ENCODE results near the gene CELF2.

CELF2 gene

DNA sequence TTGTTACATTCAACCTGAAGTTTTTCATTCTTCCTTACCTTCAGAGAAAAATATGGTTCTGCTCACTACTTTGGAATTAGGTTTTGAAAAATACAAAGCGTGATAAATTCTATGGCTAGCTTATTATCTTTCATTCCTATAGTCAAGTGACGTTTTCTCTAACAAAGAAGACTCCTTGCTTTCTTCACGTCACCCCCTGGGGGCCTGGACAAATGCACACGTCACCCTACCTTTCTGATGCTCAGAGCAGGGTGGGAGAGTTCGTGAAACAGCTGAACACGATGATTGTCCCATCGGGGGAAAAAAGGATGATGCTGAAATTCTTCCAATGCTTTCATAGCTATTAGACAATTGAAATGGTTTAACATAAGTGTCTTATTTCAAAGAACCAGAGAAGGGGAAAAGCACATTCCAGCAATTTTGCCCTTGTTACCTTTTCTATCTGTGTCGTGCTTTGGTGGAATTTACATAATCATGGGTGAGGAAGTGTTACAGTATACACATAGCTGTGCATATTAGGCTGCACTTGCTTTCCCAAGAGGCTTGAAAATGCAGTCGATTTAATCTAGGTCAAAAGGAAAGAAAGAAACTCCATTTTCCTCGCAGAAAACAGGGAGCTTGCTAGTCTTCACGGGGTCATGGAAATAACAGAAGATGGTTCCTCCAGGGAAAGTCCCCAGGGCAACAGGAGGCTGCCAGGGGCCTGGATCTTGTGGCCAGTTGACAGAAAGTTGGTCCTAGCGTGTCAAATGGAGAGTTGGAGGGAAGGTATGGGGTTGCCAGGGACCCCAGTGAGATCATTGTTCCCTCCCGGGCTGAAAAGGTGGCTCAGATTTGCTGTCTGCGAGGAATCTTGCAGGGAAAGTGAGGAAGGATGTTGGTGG lies 189.2 kb downstream of the CELF2 start:
- DNase-seq, result no peak

GRCh38 chr10:11207560-11207844 lies 189.8 kb downstream of the CELF2 start:
- DNase-seq, result no peak

GRCh38 chr10:11208243-11208642 lies 190.6 kb downstream of the CELF2 start:
- DNase-seq, result no peak

DNA sequence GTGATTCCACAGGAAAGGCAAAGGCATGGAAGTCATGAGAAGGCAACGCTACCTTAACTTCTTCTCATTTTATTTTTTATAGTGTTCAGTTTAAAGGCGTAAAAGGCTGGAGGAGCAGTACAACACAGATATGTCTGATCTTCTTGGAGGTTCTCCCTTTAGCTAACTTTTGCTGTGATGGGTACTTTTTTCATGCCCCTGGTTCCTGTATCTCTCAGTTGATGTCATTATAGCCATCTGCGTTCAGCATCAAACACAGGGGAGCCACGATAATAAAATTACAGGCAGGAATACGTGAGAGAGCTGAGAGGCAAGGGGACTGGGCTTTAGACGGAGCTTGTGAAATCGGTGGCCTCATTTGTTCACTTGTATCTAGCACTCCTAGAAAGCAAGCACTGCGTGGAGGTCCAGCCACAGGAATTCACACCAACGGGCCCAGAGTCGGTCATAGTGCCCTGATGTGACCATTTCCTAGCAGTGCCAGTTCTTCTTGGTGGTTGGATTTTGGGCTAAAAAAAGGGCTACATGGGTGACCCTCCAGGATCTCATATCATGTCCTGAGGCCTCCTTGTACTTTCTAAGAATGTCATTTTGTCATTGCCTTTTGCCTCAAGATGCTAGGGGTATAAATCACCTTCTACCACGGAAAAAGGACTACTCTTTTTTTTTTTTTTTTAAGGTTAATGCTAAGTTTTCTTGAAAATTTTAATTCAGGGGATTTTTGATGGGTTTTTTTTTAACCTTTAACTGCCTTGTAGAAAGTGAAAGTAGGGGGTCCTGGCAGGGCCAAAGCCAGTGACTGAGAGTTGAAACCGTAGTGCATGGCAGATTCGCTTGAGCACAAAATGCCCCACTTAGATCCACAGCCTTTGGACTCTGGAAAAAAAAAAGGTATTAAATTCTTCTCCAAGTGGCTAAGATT lies 191.5 kb downstream of the CELF2 start:
- DNase-seq, result no peak

DNA sequence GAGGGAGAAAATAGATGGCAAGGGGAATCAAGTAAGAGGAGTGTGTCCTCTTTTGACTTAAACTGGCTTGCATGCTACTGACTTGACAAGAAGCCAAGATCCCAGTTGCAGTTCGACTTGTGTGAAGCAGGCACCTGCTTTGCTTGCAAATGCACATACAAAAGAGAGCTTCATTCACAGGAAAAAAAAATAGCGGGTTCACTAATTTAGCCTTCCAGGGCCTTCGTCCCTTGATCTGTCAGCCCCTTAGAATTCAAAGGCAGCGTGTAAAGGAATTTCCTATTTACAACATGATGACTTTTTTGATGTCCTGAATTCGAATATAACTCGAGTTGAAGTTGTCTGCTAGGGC lies 192.1 kb downstream of the CELF2 start:
- no peak for DNase-seq

DNA sequence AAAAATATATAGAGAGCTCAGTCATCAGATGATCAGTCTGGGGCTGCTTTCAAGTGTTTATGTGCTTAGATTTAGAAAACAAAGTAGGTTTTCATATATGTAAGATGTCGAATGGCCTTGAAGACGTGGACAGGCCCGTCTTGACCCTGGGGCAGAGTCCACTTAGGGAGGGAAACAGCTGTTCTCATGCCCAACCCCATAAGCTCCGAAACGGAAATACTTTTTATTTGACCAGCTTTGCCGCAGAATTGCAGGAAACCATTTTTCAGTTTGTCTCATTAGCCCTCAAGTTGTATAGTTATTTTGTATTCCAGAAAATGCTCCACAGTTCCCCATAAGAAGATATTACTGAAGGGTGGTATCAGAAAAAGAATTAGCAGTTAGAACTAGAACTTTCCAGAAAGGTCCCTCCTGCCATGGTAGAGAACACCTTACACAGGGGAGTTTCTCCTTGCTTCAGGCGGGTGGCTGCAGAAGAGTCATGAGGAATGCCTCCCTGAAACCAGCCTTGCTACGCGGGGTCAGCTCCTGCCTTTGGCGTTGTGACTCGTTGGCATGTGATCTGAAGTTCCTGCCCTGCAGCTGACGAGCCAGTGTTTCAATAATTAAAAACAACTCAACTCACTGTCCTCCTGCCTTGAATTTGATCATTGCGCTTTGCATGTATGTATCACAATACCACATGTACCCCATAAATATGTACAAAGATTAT lies 192.7 kb downstream of the CELF2 start:
- DNase-seq, result no peak

DNA sequence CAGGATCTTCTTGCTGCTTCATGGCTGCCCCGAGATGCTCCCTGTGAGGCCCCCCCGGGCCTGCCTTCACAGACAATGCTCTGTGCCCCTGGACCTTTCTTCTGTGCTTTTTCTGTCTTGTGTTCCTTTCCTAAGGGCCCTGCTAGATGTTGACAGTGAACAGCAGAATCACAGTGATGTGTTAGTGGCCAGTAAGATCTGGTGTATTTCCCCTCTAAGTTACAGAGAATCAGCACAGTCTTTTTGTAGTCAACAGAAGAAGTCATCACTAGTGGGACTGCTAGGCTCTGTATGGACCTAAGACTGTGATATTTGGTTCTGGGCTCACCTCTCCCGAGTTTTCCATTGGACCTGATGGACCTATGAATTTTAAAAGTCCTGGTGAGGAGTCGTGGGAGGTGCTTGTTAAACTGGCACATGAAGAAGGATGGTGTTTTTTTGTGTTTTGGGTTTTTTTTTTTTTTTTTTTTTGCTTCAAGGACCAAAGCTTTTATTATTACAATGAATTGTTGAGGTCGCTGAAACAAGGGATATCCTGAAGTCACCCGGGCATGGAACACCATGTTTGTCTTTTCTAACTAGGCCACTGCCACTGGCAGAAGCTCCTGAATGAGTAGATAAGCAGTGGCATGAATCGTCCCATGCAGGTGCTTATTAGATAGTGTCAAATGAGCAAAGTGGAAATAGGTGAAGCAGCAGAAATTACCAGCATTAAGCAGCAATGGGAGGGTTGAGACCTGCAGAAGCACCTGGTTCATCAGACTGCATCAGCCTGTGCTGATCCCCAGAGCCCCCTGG lies 194.8 kb downstream of the CELF2 start:
- DNase-seq, result no peak

DNA sequence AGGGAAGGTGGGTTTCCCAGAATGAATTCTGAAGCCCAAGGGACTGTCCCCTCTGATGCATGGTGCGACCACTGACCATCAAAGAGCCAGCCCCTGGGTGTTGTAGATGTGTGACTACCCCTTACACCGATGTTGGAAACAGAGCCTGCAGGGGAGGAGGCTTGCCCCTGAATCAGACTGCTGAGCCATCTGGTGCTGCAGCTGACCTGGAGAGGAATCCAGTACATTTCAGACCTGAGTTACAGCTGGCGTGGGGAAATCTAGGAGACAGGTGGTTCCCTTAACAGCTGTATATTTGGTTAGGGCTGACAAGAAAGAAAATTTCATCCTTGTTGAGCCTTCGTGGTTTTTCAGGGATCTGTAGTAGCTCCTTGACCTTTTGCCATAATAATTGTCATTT lies 195.5 kb downstream of the CELF2 start:
- no peak for DNase-seq

- no peak for DNase-seq
These were observed 196.7 kb downstream of the CELF2 start for GRCh38 chr10:11214407-11214806.

DNA sequence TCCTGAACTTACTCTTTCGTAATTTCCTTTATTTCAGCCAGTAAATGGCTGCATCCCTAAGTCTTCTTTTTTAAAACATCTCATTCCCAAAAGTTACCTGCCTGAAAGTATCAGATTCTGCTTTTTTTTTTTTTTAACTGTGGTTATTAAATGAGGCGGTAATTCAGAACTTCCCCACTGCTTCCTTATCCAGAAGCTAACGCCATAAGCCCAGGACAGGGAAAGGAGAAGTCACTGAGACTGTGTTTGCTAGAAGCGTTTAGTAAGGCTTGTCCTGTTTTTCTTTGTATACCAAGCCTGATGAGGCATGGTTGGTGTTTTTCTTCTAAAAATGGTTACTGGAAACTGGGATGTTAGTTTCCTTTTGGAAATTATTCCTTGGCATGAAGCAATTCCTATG lies 197.8 kb downstream of the CELF2 start:
- no peak for DNase-seq

DNA sequence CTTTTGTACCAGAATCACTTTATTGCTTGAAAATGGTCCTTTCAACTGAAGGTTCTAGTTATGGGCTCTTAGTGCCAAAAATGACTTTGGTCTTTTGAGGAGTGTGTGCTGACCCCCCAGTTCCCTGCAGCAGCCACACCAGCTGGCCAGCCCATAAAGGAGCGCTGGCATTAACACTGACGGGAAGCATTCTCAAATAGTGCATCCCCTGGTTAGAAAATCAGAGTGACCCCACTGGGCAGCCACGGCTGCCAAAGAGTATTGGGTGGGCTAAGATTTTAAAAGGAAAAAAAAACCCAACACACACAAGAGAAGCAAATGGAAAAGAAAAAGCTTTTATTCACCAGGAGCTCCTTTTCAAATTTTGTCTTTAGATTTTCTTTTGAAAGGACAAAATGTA lies 199.8 kb downstream of the CELF2 start:
- no peak for DNase-seq

DNA sequence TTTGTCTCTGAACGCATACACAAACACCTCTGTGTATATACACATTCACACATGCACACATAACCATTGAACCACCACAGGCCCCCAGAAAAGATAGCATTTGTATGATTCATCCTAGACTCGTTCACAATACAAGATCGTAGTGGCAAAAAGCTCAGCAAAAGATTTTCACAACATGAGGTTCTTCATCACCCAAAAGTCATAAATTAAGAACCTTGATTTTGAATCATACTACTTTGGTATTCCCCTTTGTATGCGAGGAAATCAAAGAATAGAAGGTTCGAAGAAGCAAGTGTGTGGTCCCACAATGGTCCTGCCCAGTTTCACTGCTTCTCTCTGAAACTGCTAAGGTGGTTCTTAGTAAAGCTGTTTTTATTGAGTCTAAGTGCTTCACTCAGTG lies 200.7 kb downstream of the CELF2 start:
- DNase-seq, result no peak

DNA sequence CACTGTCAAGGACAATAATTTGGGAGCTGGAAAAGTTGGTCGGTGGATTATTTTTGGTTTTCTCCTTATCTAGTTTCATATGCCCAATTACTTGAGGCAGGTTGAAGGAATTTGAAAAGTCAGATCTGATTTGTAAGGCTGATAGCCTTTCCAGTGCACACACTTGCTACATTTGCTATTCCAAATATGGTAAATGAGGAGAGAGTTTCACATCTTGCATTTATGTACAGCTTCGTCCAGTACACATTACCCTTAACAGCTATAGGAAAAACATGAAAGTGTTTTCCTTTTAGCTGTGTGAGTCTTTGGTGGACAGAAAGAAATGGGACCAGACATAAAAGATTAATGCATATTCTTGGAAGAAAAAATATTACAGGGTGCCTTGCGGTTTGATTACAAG lies 201.8 kb downstream of the CELF2 start:
- DNase-seq, result no peak

DNA sequence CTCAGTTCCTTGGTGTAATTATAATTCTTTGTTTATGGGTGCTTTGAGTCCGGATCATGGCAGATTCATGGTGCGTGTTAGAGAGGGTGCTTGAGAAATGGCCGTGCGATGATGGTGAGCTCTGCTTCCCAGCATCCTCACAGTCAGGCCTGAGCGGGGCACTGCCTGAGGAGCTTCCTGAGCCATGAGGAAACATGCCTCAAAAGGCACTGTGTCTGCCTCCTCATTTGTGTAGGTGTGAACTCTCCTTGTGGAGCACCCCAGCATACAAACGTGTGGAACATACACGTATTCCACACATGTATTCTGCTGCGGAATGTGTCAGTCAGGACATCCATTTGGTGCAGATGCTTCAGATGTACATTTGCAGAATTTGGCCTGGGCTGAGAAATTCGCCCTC lies 205.4 kb downstream of the CELF2 start:
- DNase-seq, result no peak

GRCh38 chr10:11223507-11224140 lies 206.0 kb downstream of the CELF2 start:
- DNase-seq, result no peak

- no peak for DNase-seq
These were observed 206.6 kb downstream of the CELF2 start for GRCh38 chr10:11224321-11224720.

- no peak for DNase-seq
These were observed 207.2 kb downstream of the CELF2 start for GRCh38 chr10:11224792-11225416.

- no peak for DNase-seq
These were observed 208.3 kb downstream of the CELF2 start for GRCh38 chr10:11225935-11226334.

GRCh38 chr10:11227103-11227502 lies 209.4 kb downstream of the CELF2 start:
- no peak for DNase-seq

DNA sequence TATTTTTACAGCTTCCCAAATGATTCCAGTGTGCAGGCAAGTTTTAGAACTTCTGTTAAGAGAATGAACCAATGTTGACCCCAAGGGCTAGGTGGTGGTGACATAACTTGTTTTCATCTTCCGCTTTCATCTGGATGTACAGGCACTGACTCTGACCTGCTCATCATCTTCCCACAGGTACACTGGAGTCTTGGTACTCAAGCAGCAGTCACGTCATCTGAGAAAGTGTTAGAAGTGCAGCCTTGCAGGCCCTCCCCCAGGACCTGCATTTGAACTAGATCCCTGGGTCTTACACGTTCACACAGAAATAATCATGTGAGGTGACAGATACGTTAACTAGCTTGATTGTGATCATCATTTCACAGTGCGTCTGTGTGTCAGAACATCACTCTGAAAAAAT lies 212.2 kb downstream of the CELF2 start:
- DNase-seq, result no peak

- DNase-seq, result no peak
These were observed 213.0 kb downstream of the CELF2 start for GRCh38 chr10:11230498-11231167.
